ENCODE results near the gene RNF40. TPM values are rescaled to one million over a fixed set of nuclear protein-coding genes. Genes with fewer than 3 reads are reported as not detected.

RNF40 gene
- polyA plus RNA-seq, 1 donor (not counting 4 experiments of a cell fraction or from before 2014, with no cell fraction given) = 52.7 TPM

DNA sequence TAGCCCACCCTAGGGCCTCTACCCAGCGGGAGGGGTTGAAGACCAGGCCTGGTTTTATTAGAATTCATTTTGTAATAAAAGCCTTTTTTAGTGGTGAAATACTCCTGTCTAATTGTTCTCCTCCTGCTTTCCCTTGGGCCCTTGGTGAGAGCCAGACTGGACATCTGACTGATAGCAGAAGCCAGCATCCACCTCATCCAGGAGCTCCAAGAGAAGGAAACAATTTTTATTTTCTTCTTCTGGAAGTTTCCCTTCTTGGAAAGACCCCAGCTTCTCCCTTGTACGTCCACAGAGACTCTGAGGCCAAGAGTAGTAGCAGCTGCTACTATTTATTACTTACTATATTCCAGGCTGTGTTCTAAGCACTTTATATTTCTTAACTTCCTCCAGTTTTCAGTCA is 17.9 kb upstream of the RNF40 start:
- Histone ChIP-seq H3K9me1 (ENCODE audit: control insufficient read depth, extremely low read depth, insufficient read depth, low read length) (no peaks in the 10 kb centered on the region), H3K4me3 (ENCODE audit: control insufficient read depth in 2 of 3, extremely low read depth in 1 of 3, insufficient read depth in 2 of 3, low read depth in 1 of 3, low read length in 3 of 3) (no peak overlapping the region), H3K9me3 (ENCODE audit: control insufficient read depth, low read depth, low read length) (no peaks in the 10 kb centered on the region), H3K27ac (ENCODE audit: control insufficient read depth, insufficient read depth, low read length) (no peak overlapping the region), H3K27me3 (ENCODE audit: control insufficient read depth, extremely low read depth, insufficient read depth, low read length) (no peaks in the 10 kb centered on the region), H3K36me3 (ENCODE audit: control insufficient read depth in 2 of 2, extremely low read depth in 1 of 2, insufficient read depth in 2 of 2, low read length in 2 of 2) (peaks cover 8 to 18% of the 10 kb centered on the region in 2 experiments), H3K4me1 (ENCODE audit: control insufficient read depth, extremely low read depth, insufficient read depth, low read length) (peaks cover 38% of the 10 kb centered on the region), H3K4me2 (ENCODE audit: control insufficient read depth, extremely low read depth, insufficient read depth, low read depth, low read length) (no peak overlapping the region), H3K9ac (ENCODE audit: control insufficient read depth, extremely low read depth, insufficient read depth, low read length) (no peak overlapping the region), H4K20me1 (ENCODE audit: control insufficient read depth, extremely low read depth, insufficient read depth, low read length) (peaks cover 4% of the 10 kb centered on the region), H3K79me2 (ENCODE audit: control insufficient read depth, insufficient read depth, low read length) (peaks cover 32% of the 10 kb centered on the region), H2AFZ (ENCODE audit: control insufficient read depth, low read length) (no peak overlapping the region)
- DNase-seq (ENCODE audit: low read depth, low spot score) (no peak), FAIRE-seq (no peak)
- no peak for TF ChIP-seq EZH2 (IDR thresholded peaks at IDR 0.05; ENCODE audit: low read length)
- TF ChIP-seq CTCF (optimal IDR thresholded peaks at IDR 0.05 in 1 of 3, IDR thresholded peaks at IDR 0.05 in 1 of 3, conservative IDR thresholded peaks at IDR 0.05 in 1 of 3; ENCODE audit: extremely low read depth in 1 of 3, insufficient read depth in 2 of 3, low read length in 3 of 3) = no peak
- dilution Hi-C loops (cut with MboI; ENCODE audit: extremely low pct_ligation_motif_present, low sequenced_read_pairs) = no loop called here

DNA sequence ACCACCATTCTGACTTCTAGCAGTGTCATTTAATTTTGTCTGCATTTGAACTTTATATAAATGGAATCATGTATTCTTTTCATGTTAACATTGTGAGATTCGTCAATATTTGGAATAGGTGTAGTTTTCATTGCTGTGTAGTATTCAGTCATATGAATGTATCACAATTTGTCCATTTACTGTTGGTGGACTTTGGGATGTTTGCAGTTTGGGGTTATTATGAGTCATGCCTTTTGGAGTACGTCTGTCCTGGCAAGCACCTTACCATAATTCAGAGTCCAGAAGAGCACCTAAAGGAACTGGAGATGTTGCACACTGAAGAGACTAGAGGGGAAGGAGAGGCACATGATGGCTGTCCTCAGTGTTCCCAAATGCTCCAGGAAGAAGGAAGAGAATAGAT is 17.0 kb upstream of the RNF40 start:
- Histone ChIP-seq H3K27ac (ENCODE audit: control insufficient read depth, insufficient read depth, low read length) (no peak overlapping the region), H2AFZ (ENCODE audit: control insufficient read depth, low read length) (no peak overlapping the region), H3K4me3 (ENCODE audit: control insufficient read depth in 2 of 3, extremely low read depth in 1 of 3, insufficient read depth in 2 of 3, low read depth in 1 of 3, low read length in 3 of 3) (no peak overlapping the region), H3K4me1 (ENCODE audit: control insufficient read depth, extremely low read depth, insufficient read depth, low read length) (peaks cover 31% of the 10 kb centered on the region), H3K27me3 (ENCODE audit: control insufficient read depth, extremely low read depth, insufficient read depth, low read length) (no peaks in the 10 kb centered on the region), H3K36me3 (ENCODE audit: control insufficient read depth in 2 of 2, extremely low read depth in 1 of 2, insufficient read depth in 2 of 2, low read length in 2 of 2) (peaks cover 8 to 24% of the 10 kb centered on the region in 2 experiments), H3K9me3 (ENCODE audit: control insufficient read depth, low read depth, low read length) (no peaks in the 10 kb centered on the region), H3K9ac (ENCODE audit: control insufficient read depth, extremely low read depth, insufficient read depth, low read length) (no peak overlapping the region), H4K20me1 (ENCODE audit: control insufficient read depth, extremely low read depth, insufficient read depth, low read length) (peaks cover 4% of the 10 kb centered on the region), H3K4me2 (ENCODE audit: control insufficient read depth, extremely low read depth, insufficient read depth, low read depth, low read length) (no peak overlapping the region), H3K79me2 (ENCODE audit: control insufficient read depth, insufficient read depth, low read length) (peaks cover 38% of the 10 kb centered on the region), H3K9me1 (ENCODE audit: control insufficient read depth, extremely low read depth, insufficient read depth, low read length) (no peaks in the 10 kb centered on the region)
- TF ChIP-seq EZH2 (IDR thresholded peaks at IDR 0.05; ENCODE audit: low read length) = no peak
- no peak for TF ChIP-seq CTCF (optimal IDR thresholded peaks at IDR 0.05 in 1 of 3, IDR thresholded peaks at IDR 0.05 in 1 of 3, conservative IDR thresholded peaks at IDR 0.05 in 1 of 3; ENCODE audit: extremely low read depth in 1 of 3, insufficient read depth in 2 of 3, low read length in 3 of 3)
- DNase-seq (ENCODE audit: low read depth, low spot score) (no peak), FAIRE-seq (no peak)
- dilution Hi-C loops (cut with MboI; ENCODE audit: extremely low pct_ligation_motif_present, low sequenced_read_pairs) = no loop called here

Measured in keratinocyte (primary cell).